CD4-positive, alpha-beta T cell (primary cell): ENCODE results near the gene GPX8. TPM values are rescaled to one million over a fixed set of nuclear protein-coding genes. Genes with fewer than 3 reads are reported as not detected.

Source experiments
- ATAC-seq: fragments of 200-7000 bp; cut with Tn5 transposase; one replicate; pipeline ENCODE4 v1.10.0; 2022; ENCODE audit warnings: mild to moderate bottlenecking; ENCODE audit not compliant: poor library complexity
- CTCF ChIA-PET: fragments of 350-600 bp; sonication (Branson Sonifier 250); formaldehyde crosslinking; loops from one replicate; lab custom pipeline; 2021; ENCODE audit warnings: antibody characterized with exemption, inconsistent platforms; lab: Charles Lee
- POLR2A ChIA-PET: fragments of 350-600 bp; sonication (Branson Sonifier 250); formaldehyde crosslinking; loops from one replicate; lab custom pipeline; 2021; ENCODE audit warnings: antibody characterized with exemption, inconsistent platforms; lab: Charles Lee
- DNase-seq, 14 experiments: peaks; one replicate each; pipeline ENCODE4 v3.0.0-alpha.2; 2013 to 2020; ENCODE audit warnings: mixed read lengths in 2 of 14
- H3K27ac ChIP-seq, 2 donors: one replicate each; pipeline versions ENCODE4 v1.5.1 to v1.7.0; 2013; ENCODE audit warnings: low read length in 2 of 2, low read depth in 1 of 2, mild to moderate bottlenecking in 1 of 2
- H3K27me3 ChIP-seq, 2 experiments: 1 replicate in 1 of 2; 2 replicates in 1 of 2; pipeline versions ENCODE4 v1.6.1 to v1.7.0; 2013; ENCODE audit warnings: low read length in 2 of 2, control low read depth in 1 of 2, mild to moderate bottlenecking in 1 of 2, moderate library complexity in 1 of 2; ENCODE audit not compliant: insufficient read depth in 2 of 2, control insufficient read depth in 1 of 2
- H3K36me3 ChIP-seq: one replicate; pipeline ENCODE4 v1.6.1; 2013; ENCODE audit warnings: low read length, control low read depth; ENCODE audit not compliant: insufficient read depth
- H3K4me1 ChIP-seq: one replicate; pipeline ENCODE4 v1.6.1; 2013; ENCODE audit warnings: low read length, control low read depth; ENCODE audit not compliant: insufficient read depth
- H3K4me3 ChIP-seq: one replicate; pipeline ENCODE4 v1.5.1; 2013; ENCODE audit warnings: mild to moderate bottlenecking, low read length, moderate library complexity
- H3K9me3 ChIP-seq, 2 experiments: 1 replicate in 1 of 2; 2 replicates in 1 of 2; pipeline versions ENCODE4 v1.6.1 to v1.7.0; 2013; ENCODE audit warnings: low read length in 2 of 2, mild to moderate bottlenecking in 2 of 2, control low read depth in 1 of 2, moderate library complexity in 1 of 2; ENCODE audit not compliant: control insufficient read depth in 1 of 2, insufficient read depth in 1 of 2
- H3K27ac Mint-ChIP-seq: one replicate; pipeline ENCODE4 v1.8.0; 2020; ENCODE audit warnings: mixed read lengths
- H3K27me3 Mint-ChIP-seq: one replicate; pipeline ENCODE4 v1.8.0; 2021; ENCODE audit warnings: mixed read lengths
- H3K36me3 Mint-ChIP-seq: one replicate; pipeline ENCODE4 v1.8.0; 2021; ENCODE audit warnings: low read depth, mixed read lengths
- H3K4me1 Mint-ChIP-seq: one replicate; pipeline ENCODE4 v1.8.0; 2021; ENCODE audit warnings: low read depth, mixed read lengths
- H3K4me3 Mint-ChIP-seq: one replicate; pipeline ENCODE4 v1.8.0; 2020; ENCODE audit warnings: mild to moderate bottlenecking, mixed read lengths
- H3K9me3 Mint-ChIP-seq: one replicate; pipeline ENCODE4 v1.8.0; 2020; ENCODE audit warnings: mixed read lengths
- CTCF ChIP-seq: fragments of 200-600 bp; IDR thresholded peaks from one replicate; pipeline ENCODE4 v1.8.0; 2022; ENCODE audit warnings: antibody characterized with exemption, mild to moderate bottlenecking
- intact Hi-C, 2 experiments: fragments of 100-400 bp; cut with DNase I in 1 of 2; cut with micrococcal nuclease in 1 of 2; formaldehyde crosslinking; loops; one replicate each; pipeline versions ENCODE4 v1.15.1 to v1.9.0; 2023 to 2025; cut with DNase I, micrococcal nuclease
- total RNA-seq, 174 experiments: library from RNA in 2 of 174; stranded (reverse) in 2 of 174; gene quantifications; one replicate each; pipeline ENCODE4 v1.2.3 and lab custom pipeline; 2021 to 2026

The GPX8 gene
- total RNA-seq, 2 experiments from 2014 or later = not detected

GRCh38 chr5:55141945-55142690 lies 17.9 kb upstream of the GPX8 start:
- Histone ChIP-seq H3K27ac (no peak overlapping the region), H3K27me3 (no peaks in the 10 kb centered on the region), H3K4me3 (no peak overlapping the region), H3K36me3 (no peaks in the 10 kb centered on the region), H3K4me1 (peaks cover 18% of the 10 kb centered on the region), H3K9me3 (no peaks in the 10 kb centered on the region)
- DNase-seq (peak in 2 of 14 experiments; percentile 4 to 33), ATAC-seq (no peak)
- CTCF ChIA-PET = interaction anchor here (2.6 kb wide), 1 partner anchor 198 kb away, joined by 8 read pairs; no protein-coding TSS in a partner anchor
- H3K9me3 Mint-ChIP-seq = no peaks in the 10 kb centered on the region
- POLR2A ChIA-PET = interaction anchor here (0.9 kb wide), 1 partner anchor 46 kb away, joined by 3 read pairs; no protein-coding TSS in a partner anchor
- no peak overlapping the region for H3K27ac Mint-ChIP-seq
- no peak for TF ChIP-seq CTCF
- peaks cover 17% of the 10 kb centered on the region for H3K4me1 Mint-ChIP-seq
- intact Hi-C loops = loop anchor here in 1 of 2 experiments (5.0 kb wide), 1 partner anchor 35 kb away; no protein-coding TSS in a partner anchor
- no peak overlapping the region for H3K4me3 Mint-ChIP-seq
- no peaks in the 10 kb centered on the region for H3K36me3 Mint-ChIP-seq
- no peaks in the 10 kb centered on the region for H3K27me3 Mint-ChIP-seq

GRCh38 chr5:55143624-55144023 lies 16.3 kb upstream of the GPX8 start:
- no peak overlapping the region for H3K27ac Mint-ChIP-seq
- no peaks in the 10 kb centered on the region for H3K27me3 Mint-ChIP-seq
- CTCF ChIA-PET = interaction anchor here (2.6 kb wide), 1 partner anchor 199 kb away, joined by 8 read pairs; no protein-coding TSS in a partner anchor
- H3K4me1 Mint-ChIP-seq = peaks cover 17% of the 10 kb centered on the region
- no peak for DNase-seq
- Histone ChIP-seq H3K36me3 (no peaks in the 10 kb centered on the region), H3K4me1 (peaks cover 18% of the 10 kb centered on the region), H3K4me3 (no peak overlapping the region), H3K9me3 (no peaks in the 10 kb centered on the region), H3K27ac (no peak overlapping the region), H3K27me3 (no peaks in the 10 kb centered on the region)
- no peak for TF ChIP-seq CTCF
- no peaks in the 10 kb centered on the region for H3K36me3 Mint-ChIP-seq
- POLR2A ChIA-PET = interaction anchor here (1.3 kb wide), 1 partner anchor 42 kb away, joined by 3 read pairs; no protein-coding TSS in a partner anchor
- no peaks in the 10 kb centered on the region for H3K9me3 Mint-ChIP-seq
- no peak for ATAC-seq
- intact Hi-C loops = loop anchor here in 1 of 2 experiments (5.0 kb wide), 1 partner anchor 36 kb away; no protein-coding TSS in a partner anchor
- no peak overlapping the region for H3K4me3 Mint-ChIP-seq

- no peaks in the 10 kb centered on the region for H3K9me3 ChIP-seq
- ATAC-seq = no peak
- intact Hi-C loops = loop anchor here (1.0 to 5.0 kb wide), 3 partner anchors 44 to 240 kb away; partner anchors contain the start of gene GZMA (in 1 of the 2)
- POLR2A ChIA-PET = interaction anchor here (0.9 to 1.7 kb wide), 3 partner anchors 42 to 202 kb away, joined by 3 to 14 read pairs (median 8); no protein-coding TSS in a partner anchor
- Mint-ChIP-seq H3K27me3 (peaks cover 8% of the 10 kb centered on the region), H3K9me3 (no peaks in the 10 kb centered on the region), H3K36me3 (no peaks in the 10 kb centered on the region), H3K4me1 (peaks cover 17% of the 10 kb centered on the region), H3K4me3 (no peak overlapping the region), H3K27ac (no peak overlapping the region)
- no peak overlapping the region for H3K4me3 ChIP-seq
- DNase-seq = no peak
- TF ChIP-seq CTCF = no peak
- H3K27me3 ChIP-seq = no peaks in the 10 kb centered on the region
- CTCF ChIA-PET = interaction anchor here (0.6 to 2.4 kb wide), 14 partner anchors 10 to 628 kb away, joined by 3 to 31 read pairs (median 4); partner anchors contain the start of genes GPX8 and SNX18
- no peaks in the 10 kb centered on the region for H3K36me3 ChIP-seq
- H3K27ac ChIP-seq = no peak overlapping the region
- peaks cover 18% of the 10 kb centered on the region for H3K4me1 ChIP-seq
Observed at GRCh38 chr5:55146080-55146479, 13.9 kb upstream of the GPX8 start.
